IMR-90 (cell line): ENCODE results near the gene EPN3.

Source experiments
- RCOR1 ChIP-seq: IDR thresholded peaks from 2 replicates; pipeline ENCODE4 v1.6.1; 2012; ENCODE audit warnings: mild to moderate bottlenecking, low read length, improper control_type of control experiment; ENCODE audit not compliant: insufficient replicate concordance
- USF2 ChIP-seq: fragments of 150-350 bp; IDR thresholded peaks from 2 replicates; pipeline ENCODE4 v1.6.1; 2017; ENCODE audit warnings: mild to moderate bottlenecking, antibody characterized with exemption, low read length, low read depth
- TF ChIP-seq, protein P1 (sequence below): fragments of 150-350 bp; IDR thresholded peaks from 2 replicates; pipeline ENCODE4 v1.6.1; 2016; ENCODE audit warnings: low read depth, mild to moderate bottlenecking, low read length, moderate library complexity, borderline replicate concordance
- TF ChIP-seq, protein P2 (sequence below): conservative IDR thresholded peaks from 2 replicates; pipeline ENCODE4 v1.5.1; 2012; ENCODE audit warnings: mild to moderate bottlenecking, low read depth, low read length, improper control_type of control experiment

DNA sequence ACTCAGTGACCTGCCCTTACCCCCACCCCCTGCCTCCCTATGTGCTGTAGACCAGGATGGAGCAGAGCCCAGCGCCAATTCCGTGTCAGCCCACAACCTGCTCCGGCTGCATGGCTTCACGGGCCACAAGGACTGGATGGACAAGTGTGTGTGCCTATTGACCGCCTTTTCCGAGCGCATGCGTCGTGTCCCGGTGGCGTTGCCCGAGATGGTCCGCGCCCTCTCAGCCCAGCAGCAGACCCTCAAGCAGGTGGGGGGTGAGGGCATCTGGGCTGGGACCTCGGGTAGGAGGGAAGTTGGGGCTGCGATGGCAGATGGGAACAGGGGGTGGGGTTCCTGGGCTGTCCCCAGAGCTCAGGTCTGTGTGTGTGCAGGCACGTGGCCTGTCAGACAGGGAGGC, 21.7 kb downstream of the EPN3 start:
- TF ChIP-seq, protein P1, sequence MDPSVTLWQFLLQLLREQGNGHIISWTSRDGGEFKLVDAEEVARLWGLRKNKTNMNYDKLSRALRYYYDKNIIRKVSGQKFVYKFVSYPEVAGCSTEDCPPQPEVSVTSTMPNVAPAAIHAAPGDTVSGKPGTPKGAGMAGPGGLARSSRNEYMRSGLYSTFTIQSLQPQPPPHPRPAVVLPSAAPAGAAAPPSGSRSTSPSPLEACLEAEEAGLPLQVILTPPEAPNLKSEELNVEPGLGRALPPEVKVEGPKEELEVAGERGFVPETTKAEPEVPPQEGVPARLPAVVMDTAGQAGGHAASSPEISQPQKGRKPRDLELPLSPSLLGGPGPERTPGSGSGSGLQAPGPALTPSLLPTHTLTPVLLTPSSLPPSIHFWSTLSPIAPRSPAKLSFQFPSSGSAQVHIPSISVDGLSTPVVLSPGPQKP = no peak
- TF ChIP-seq, protein P2, sequence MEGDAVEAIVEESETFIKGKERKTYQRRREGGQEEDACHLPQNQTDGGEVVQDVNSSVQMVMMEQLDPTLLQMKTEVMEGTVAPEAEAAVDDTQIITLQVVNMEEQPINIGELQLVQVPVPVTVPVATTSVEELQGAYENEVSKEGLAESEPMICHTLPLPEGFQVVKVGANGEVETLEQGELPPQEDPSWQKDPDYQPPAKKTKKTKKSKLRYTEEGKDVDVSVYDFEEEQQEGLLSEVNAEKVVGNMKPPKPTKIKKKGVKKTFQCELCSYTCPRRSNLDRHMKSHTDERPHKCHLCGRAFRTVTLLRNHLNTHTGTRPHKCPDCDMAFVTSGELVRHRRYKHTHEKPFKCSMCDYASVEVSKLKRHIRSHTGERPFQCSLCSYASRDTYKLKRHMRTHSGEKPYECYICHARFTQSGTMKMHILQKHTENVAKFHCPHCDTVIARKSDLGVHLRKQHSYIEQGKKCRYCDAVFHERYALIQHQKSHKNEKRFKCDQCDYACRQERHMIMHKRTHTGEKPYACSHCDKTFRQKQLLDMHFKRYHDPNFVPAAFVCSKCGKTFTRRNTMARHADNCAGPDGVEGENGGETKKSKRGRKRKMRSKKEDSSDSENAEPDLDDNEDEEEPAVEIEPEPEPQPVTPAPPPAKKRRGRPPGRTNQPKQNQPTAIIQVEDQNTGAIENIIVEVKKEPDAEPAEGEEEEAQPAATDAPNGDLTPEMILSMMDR = no peak
- no peak for TF ChIP-seq USF2
- no peak for TF ChIP-seq RCOR1
